ENCODE measurements around the gene AGBL2.
"Not testable (repeated sequence)": the region's sequence is repeated elsewhere in the genome, so short reads cannot be mapped to it uniquely, and the experiment has no call there.

The AGBL2 gene, protein sequence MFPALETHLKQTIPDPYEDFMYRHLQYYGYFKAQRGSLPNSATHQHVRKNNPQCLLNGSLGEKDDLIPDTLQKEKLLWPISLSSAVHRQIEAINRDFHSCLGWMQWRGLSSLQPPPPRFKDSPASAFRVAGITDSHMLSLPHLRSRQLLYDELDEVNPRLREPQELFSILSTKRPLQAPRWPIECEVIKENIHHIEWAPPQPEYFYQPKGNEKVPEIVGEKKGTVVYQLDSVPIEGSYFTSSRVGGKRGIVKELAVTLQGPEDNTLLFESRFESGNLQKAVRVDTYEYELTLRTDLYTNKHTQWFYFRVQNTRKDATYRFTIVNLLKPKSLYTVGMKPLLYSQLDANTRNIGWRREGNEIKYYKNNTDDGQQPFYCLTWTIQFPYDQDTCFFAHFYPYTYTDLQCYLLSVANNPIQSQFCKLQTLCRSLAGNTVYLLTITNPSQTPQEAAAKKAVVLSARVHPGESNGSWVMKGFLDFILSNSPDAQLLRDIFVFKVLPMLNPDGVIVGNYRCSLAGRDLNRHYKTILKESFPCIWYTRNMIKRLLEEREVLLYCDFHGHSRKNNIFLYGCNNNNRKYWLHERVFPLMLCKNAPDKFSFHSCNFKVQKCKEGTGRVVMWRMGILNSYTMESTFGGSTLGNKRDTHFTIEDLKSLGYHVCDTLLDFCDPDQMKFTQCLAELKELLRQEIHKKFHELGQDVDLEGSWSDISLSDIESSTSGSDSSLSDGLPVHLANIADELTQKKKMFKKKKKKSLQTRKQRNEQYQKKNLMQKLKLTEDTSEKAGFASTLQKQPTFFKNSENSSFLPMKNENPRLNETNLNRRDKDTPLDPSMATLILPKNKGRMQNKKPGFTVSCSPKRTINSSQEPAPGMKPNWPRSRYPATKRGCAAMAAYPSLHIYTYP

GRCh38 chr11:47715082-47715669, at the start of gene AGBL2:
Gene AGBL2, minus strand, starts transcription at chr11:47715369. Its CDS starts 719 bp downstream, at chr11:47714650.
- Histone ChIP-seq H3K36me3 (ENCODE audit: insufficient read depth) (peaks cover 10% of the 10 kb centered on the region; the same call in 1 of the 2 replicates), H4K20me1 (ENCODE audit: insufficient read depth) (no peaks in the 10 kb centered on the region), H3K4me1 (ENCODE audit: low read depth, poor library complexity, severe bottlenecking) (peaks cover 48% of the 10 kb centered on the region), H3K79me2 (ENCODE audit: insufficient read depth, low read depth) (no peaks in the 10 kb centered on the region), H3K4me2 (peak within 1 kb of the TSS; percentile 91), H3K4me3 (IDR thresholded peaks at IDR 0.05; ENCODE audit: insufficient read depth, low read depth, low read length) (no peak within 1 kb of the TSS), H2AFZ (ENCODE audit: low read depth) (peak within 1 kb of the TSS; percentile 70), H3K27me3 (ENCODE audit: insufficient read depth, low read depth) (no peaks in the 10 kb centered on the region), H3K27ac (peak within 1 kb of the TSS; percentile 62), H3K9ac (peak within 1 kb of the TSS; percentile 81)
- no peak for TF ChIP-seq CTCF (conservative IDR thresholded peaks at IDR 0.05; ENCODE audit: low read depth, low read length)

DNA sequence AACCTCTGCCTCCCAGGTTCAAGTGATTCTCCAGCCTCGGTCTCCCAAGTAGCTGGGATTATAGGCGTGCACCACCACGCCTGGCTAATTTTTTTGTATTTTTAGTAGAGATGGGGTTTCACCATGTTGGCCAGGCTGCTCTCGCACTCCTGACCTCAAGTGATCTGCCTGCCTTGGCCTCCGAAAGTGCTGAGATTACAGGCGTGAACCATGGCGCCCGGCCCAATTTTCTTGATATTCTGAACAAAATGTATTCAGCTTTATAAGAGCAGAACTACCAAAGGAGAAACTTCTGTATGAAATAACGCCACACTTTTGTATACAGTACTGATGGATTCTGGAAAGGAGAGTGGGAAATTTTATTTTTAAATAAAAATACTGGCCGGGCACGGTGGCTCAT, 44.1 kb upstream of the AGBL2 start:
- not testable (repeated sequence) for H2AFZ ChIP-seq (ENCODE audit: low read depth); H3K4me2 ChIP-seq; H3K27me3 ChIP-seq (ENCODE audit: insufficient read depth, low read depth); H4K20me1 ChIP-seq (ENCODE audit: insufficient read depth); H3K27ac ChIP-seq; H3K4me1 ChIP-seq (ENCODE audit: low read depth, poor library complexity, severe bottlenecking); H3K4me3 ChIP-seq (IDR thresholded peaks at IDR 0.05; ENCODE audit: insufficient read depth, low read depth, low read length); H3K9ac ChIP-seq
- peaks cover 20% of the 10 kb centered on the region; the same call in 1 of the 2 replicates for H3K36me3 ChIP-seq (ENCODE audit: insufficient read depth)
- H3K79me2 ChIP-seq (ENCODE audit: insufficient read depth, low read depth): peaks cover 69% of the 10 kb centered on the region

- TF ChIP-seq CTCF (conservative IDR thresholded peaks at IDR 0.05; ENCODE audit: low read depth, low read length): no peak
- Histone ChIP-seq H4K20me1 (ENCODE audit: insufficient read depth) (no peaks in the 10 kb centered on the region), H3K4me1 (ENCODE audit: low read depth, poor library complexity, severe bottlenecking) (no peaks in the 10 kb centered on the region), H3K79me2 (ENCODE audit: insufficient read depth, low read depth) (peaks cover 47% of the 10 kb centered on the region; the same call in 1 of the 2 replicates), H2AFZ (ENCODE audit: low read depth) (no peak overlapping the region), H3K9ac (no peak overlapping the region), H3K36me3 (ENCODE audit: insufficient read depth) (peaks cover 32% of the 10 kb centered on the region; the same call in 1 of the 2 replicates), H3K4me2 (no peak overlapping the region), H3K4me3 (IDR thresholded peaks at IDR 0.05; ENCODE audit: insufficient read depth, low read depth, low read length) (no peak overlapping the region), H3K27ac (no peak overlapping the region), H3K27me3 (ENCODE audit: insufficient read depth, low read depth) (no peaks in the 10 kb centered on the region)
These were observed 41.0 kb upstream of the AGBL2 start for GRCh38 chr11:47756208-47756607.

DNA sequence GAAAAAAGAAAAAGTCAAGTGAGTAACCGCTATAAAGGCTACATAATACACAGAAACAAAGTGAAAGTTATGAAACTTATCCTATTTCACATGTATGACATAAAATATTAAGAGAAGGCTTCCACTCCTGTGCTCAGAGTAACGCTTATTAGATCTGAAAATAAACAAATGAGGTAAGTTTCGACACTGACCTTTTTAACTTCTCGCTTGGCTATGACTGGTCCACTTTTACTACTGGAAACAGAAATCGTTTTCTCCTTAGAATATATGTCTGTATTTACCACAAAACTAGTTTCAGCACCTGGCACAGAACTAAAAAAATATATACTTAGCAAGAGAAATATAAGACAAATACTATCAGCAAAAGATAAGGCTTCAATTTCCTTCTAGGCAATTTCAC, 35.6 kb upstream of the AGBL2 start:
- no peak overlapping the region for H3K9ac ChIP-seq
- no peaks in the 10 kb centered on the region for H4K20me1 ChIP-seq (ENCODE audit: insufficient read depth)
- H3K79me2 ChIP-seq (ENCODE audit: insufficient read depth, low read depth): peaks cover 24% of the 10 kb centered on the region
- H3K27ac ChIP-seq: no peak overlapping the region
- no peak overlapping the region for H2AFZ ChIP-seq (ENCODE audit: low read depth)
- H3K36me3 ChIP-seq (ENCODE audit: insufficient read depth): peaks cover 38% of the 10 kb centered on the region; the same call in 1 of the 2 replicates
- H3K4me2 ChIP-seq: no peak overlapping the region
- H3K27me3 ChIP-seq (ENCODE audit: insufficient read depth, low read depth): no peaks in the 10 kb centered on the region
- no peaks in the 10 kb centered on the region for H3K4me1 ChIP-seq (ENCODE audit: low read depth, poor library complexity, severe bottlenecking)
- no peak for TF ChIP-seq CTCF (conservative IDR thresholded peaks at IDR 0.05; ENCODE audit: low read depth, low read length)
- no peak overlapping the region for H3K4me3 ChIP-seq (IDR thresholded peaks at IDR 0.05; ENCODE audit: insufficient read depth, low read depth, low read length)

DNA sequence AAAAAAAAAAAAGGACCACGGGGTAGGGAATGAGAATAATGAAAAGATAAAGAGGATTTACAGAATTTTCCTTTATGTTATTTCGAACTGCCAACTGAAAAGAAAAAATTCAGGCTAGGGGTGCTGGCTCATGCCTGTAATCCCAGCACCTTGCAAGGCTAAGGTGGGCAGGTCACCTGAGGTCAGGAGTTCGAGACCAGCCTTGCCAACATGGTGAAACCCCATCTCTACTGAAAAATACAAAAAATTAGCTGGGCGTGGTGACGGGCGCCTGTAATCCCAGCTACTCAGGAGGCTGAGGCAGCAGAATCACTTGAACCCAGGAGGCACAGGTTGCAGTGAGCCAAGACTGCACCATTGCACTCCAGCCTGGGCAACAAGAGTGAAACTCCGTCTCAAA, 27.3 kb upstream of the AGBL2 start:
- Histone ChIP-seq H3K79me2 (ENCODE audit: insufficient read depth, low read depth) (peaks cover 11% of the 10 kb centered on the region), H3K36me3 (ENCODE audit: insufficient read depth) (peaks cover 23% of the 10 kb centered on the region)
- H3K4me1 ChIP-seq (ENCODE audit: low read depth, poor library complexity, severe bottlenecking); H3K9ac ChIP-seq; H3K27ac ChIP-seq; H3K4me3 ChIP-seq (IDR thresholded peaks at IDR 0.05; ENCODE audit: insufficient read depth, low read depth, low read length); H2AFZ ChIP-seq (ENCODE audit: low read depth); H3K27me3 ChIP-seq (ENCODE audit: insufficient read depth, low read depth); H3K4me2 ChIP-seq; H4K20me1 ChIP-seq (ENCODE audit: insufficient read depth): not testable (repeated sequence)

DNA sequence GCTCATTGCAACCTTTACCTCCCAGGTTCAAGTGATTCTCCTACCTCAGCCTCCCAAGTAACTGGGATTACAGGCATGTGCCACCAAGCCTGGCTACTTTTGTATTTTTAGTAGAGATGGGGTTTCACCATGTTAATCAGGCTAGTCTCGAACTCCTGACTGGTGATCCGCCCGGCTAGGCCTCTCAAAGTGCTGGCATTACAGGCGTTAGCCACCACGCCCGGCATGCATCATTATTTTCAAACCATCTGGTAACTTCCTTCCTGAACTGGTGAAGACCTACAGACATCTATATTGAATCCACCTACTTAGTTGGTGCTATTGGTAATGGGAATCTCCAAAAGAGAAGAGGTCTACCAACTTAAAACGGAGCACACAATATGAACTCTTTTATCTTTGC, 22.6 kb upstream of the AGBL2 start:
- H3K27me3 ChIP-seq (ENCODE audit: insufficient read depth, low read depth); H2AFZ ChIP-seq (ENCODE audit: low read depth); H4K20me1 ChIP-seq (ENCODE audit: insufficient read depth); H3K27ac ChIP-seq; H3K4me1 ChIP-seq (ENCODE audit: low read depth, poor library complexity, severe bottlenecking); H3K4me3 ChIP-seq (IDR thresholded peaks at IDR 0.05; ENCODE audit: insufficient read depth, low read depth, low read length); H3K4me2 ChIP-seq; H3K79me2 ChIP-seq (ENCODE audit: insufficient read depth, low read depth); H3K9ac ChIP-seq: not testable (repeated sequence)
- H3K36me3 ChIP-seq (ENCODE audit: insufficient read depth): peaks cover 29% of the 10 kb centered on the region; the same call in 1 of the 2 replicates

Measured in KMS-11 (cell line).